ENCODE data around the gene FAM107A. TPM values are rescaled to one million over a fixed set of nuclear protein-coding genes. Genes with fewer than 3 reads are reported as not detected.

FAM107A gene
- total and polyA plus RNA-seq, 2 of the 13 experiments (the other 11 are each of a cell fraction or from before 2014, with no cell fraction given): not detected

- TF ChIP-seq JARID2 (CRISPR knock-in tag; IDR thresholded peaks at IDR 0.05; ENCODE audit: insufficient replicate concordance) (no peak), MNT (IDR thresholded peaks at IDR 0.05) (peak; percentile 88), SP1 (IDR thresholded peaks at IDR 0.05) (no peak), SP1 (CRISPR knock-in tag; IDR thresholded peaks at IDR 0.05) (peak; percentile 25; the same call in 1 of the 2 replicates), ZNF816 (CRISPR knock-in tag; IDR thresholded peaks at IDR 0.05; ENCODE audit: borderline replicate concordance) (peak; percentile 54; the same call in 1 of the 2 replicates), ZEB1 (IDR thresholded peaks at IDR 0.05; ENCODE audit: insufficient replicate concordance, low read depth) (no peak), WIZ (CRISPR knock-in tag; IDR thresholded peaks at IDR 0.05) (peak; percentile 75), ZNF503 (CRISPR knock-in tag; IDR thresholded peaks at IDR 0.05) (no peak), RBM39 (IDR thresholded peaks at IDR 0.05; ENCODE audit: low read depth, low read length, poor library complexity, severe bottlenecking) (no peak), JDP2 (CRISPR knock-in tag; IDR thresholded peaks at IDR 0.05; ENCODE audit: borderline replicate concordance) (no peak), ZSCAN22 (CRISPR knock-in tag; IDR thresholded peaks at IDR 0.05) (no peak), ZNF768 (CRISPR knock-in tag; IDR thresholded peaks at IDR 0.05) (peak; percentile 91), CCDC6 (CRISPR knock-in tag; IDR thresholded peaks at IDR 0.05) (peak; percentile 90), TCF7 (IDR thresholded peaks at IDR 0.05; ENCODE audit: low read depth) (no peak), RERE (CRISPR knock-in tag; IDR thresholded peaks at IDR 0.05; ENCODE audit: low read depth) (peak; percentile 64; the same call in 1 of the 2 replicates), ZNF180 (CRISPR knock-in tag; IDR thresholded peaks at IDR 0.05; ENCODE audit: borderline replicate concordance, low read depth) (no peak), ZNF282 (IDR thresholded peaks at IDR 0.05; ENCODE audit: partially characterized antibody) (no peak), GABPA (IDR thresholded peaks at IDR 0.05; ENCODE audit: low read depth, low read length) (no peak), GABPA (CRISPR knock-in tag; IDR thresholded peaks at IDR 0.05; ENCODE audit: low read depth) (no peak), POGZ (CRISPR knock-in tag; IDR thresholded peaks at IDR 0.05) (peak; percentile 52; the same call in 1 of the 2 replicates), FOXP1 (IDR thresholded peaks at IDR 0.05) (no peak), FOXP1 (CRISPR knock-in tag; IDR thresholded peaks at IDR 0.05) (no peak; the same call in 1 of the 2 replicates), ZFP1 (CRISPR knock-in tag; IDR thresholded peaks at IDR 0.05) (0 out of 2 replicates have a peak, but pooled peaks have one; percentile 64)
Measured at GRCh38 chr3:58520403-58521335, 56.5 kb downstream of the FAM107A start (continued).

Measured in HepG2 (cell line).